Astrocyte of the spinal cord (primary cell): Measurements from ENCODE around the gene IGSF8.

Experiments
- DNase-seq: peaks from one replicate; pipeline ENCODE4 v3.0.0; 2011; ENCODE audit warnings: low read depth, low spot score
- H3K4me3 ChIP-seq: 2 replicates; pipeline ENCODE4 v1.5.1; 2011; ENCODE audit warnings: low read depth, mild to moderate bottlenecking, low read length, moderate library complexity
- CTCF ChIP-seq: IDR thresholded peaks from 2 replicates; pipeline ENCODE4 v1.5.1; 2012; ENCODE audit warnings: low read depth, mild to moderate bottlenecking, low read length, inconsistent platforms
- in situ Hi-C: cut with HindIII; loops from 2 replicates; pipeline ENCODE4 v1.10.0; 2017; ENCODE audit warnings: low sequenced_read_pairs

IGSF8 gene

GRCh38 chr1:160045653-160046052 is 52.8 kb downstream of the IGSF8 start:
- H3K4me3 ChIP-seq: no peak overlapping the region
- DNase-seq: no peak
- in situ Hi-C loops: no loop called here
- no peak for TF ChIP-seq CTCF

DNA sequence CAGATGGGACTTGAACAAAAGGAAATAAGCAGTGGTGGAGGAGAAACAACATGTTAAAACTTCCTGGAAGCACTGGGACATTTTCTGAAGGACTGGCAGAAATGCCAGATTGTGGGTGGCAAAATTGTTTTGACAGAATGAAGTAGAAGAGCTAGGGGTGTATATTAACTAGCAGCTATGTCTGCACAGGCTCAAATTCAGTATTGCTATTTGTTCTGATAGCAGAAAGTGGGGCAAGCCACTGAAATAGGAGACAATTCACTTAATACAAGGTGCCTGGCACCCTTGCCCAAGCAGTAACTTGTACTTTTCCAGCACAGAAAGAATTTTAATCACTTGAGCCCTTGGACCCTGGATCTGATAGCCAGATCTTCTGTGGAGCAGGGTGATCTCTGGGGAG is 54.9 kb downstream of the IGSF8 start:
- no peak for TF ChIP-seq CTCF
- no peak overlapping the region for H3K4me3 ChIP-seq
- in situ Hi-C loops: no loop called here
- no peak for DNase-seq
